K562 treated with DMSO at 1 percent for 24 hours (cell line): ENCODE measurements around the gene WIF1. TPM values are rescaled to one million over a fixed set of nuclear protein-coding genes. Genes with fewer than 3 reads are reported as not detected.

Source experiments
- total RNA-seq: library from RNA; unstranded; fragments of 300-600 nt; gene quantifications from 2 replicates; pipeline ENCODE4 v1.2.3, GENCODE V29; 2022; ENCODE audit warnings: low read depth; ENCODE audit not compliant: insufficient read depth

WIF1 gene, protein sequence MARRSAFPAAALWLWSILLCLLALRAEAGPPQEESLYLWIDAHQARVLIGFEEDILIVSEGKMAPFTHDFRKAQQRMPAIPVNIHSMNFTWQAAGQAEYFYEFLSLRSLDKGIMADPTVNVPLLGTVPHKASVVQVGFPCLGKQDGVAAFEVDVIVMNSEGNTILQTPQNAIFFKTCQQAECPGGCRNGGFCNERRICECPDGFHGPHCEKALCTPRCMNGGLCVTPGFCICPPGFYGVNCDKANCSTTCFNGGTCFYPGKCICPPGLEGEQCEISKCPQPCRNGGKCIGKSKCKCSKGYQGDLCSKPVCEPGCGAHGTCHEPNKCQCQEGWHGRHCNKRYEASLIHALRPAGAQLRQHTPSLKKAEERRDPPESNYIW
- total RNA-seq, result not detected in 2 replicates

DNA sequence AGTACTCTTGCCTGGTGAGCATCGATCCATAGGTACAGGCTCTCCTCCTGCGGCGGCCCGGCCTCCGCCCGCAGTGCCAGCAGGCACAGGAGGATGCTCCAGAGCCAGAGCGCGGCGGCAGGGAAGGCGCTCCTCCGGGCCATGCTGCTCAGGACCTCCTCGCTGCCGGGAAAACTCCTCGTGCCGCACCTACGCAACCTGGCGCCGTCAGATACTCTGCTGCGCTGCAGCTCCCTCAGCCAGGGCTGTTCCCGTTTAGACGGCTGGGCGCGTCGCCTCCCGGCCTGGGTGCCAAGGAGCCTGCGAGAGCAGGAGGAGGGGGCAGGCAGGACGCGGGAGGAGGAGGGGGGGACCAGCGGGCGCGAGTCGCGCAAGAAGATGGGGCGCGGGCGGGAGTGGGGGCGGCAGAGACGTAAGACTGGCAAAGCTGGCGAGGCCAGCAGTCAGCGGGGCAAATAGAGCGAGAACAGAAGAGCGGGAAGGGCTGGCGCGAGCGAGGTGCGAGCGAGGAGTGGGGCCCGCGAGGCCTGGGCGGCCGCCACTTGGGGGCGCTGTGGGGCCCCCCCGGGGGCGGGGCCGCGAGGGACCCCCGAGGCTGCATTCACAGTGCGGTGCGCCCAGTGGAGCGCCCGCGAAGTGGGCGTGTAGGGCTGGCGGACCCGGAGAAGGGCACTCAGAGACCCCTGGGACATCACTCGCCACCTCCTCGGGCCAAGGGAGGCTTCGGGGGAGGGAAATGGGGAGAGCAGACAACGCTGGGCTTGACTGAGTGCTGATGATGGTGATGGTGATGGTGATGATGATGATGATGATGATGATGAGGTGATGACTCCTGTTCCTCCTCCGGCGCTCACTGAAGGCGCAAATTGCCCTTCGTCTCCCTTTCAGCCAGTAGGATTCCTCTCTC is at the start of gene WIF1:
Gene WIF1 (minus strand): TSS at position 257 of the 907 bp plus-strand sequence. CDS start 114 bp downstream, at position 143.

DNA sequence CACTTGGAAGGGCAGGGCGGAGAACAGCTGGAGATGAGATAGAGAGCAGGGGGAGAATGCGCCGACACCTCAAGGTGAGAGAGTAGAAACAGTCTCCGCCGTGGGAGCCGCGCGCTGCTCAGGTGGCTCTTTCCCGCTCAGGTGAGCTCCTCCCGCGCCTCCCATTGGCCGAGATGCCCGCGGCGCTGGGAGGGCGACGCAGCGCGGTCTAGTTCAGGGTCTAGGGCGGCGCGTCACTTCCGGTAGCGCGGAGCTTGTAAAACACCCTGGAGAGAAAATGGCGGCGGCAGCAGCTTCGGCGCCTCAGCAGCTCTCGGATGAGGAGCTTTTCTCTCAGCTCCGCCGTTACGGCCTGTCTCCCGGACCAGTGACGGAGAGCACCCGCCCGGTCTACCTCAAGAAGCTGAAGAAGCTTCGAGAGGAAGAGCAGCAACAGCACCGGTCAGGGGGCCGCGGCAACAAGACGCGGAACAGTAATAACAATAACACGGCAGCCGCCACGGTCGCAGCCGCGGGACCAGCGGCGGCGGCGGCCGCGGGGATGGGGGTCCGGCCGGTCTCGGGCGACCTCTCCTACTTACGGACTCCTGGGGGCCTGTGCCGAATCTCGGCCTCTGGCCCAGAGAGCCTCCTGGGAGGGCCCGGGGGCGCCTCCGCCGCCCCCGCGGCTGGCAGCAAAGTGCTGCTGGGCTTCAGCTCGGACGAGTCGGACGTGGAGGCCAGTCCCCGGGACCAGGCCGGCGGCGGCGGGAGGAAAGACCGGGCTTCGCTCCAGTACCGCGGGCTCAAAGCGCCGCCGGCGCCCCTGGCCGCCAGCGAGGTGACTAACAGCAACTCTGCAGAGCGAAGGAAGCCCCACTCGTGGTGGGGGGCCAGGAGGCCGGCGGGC is 48.5 kb upstream of the WIF1 start, which contains the start of gene LEMD3:
Gene LEMD3 (plus strand): TSS at position 264 of the 889 bp plus-strand sequence. CDS start 14 bp downstream, at position 278.

Other genes starting within 250 kb of the WIF1 start
- 15.7 and 19.1 TPM in 2 replicates for gene LEMD3, start 48.3 kb upstream of the WIF1 start, total RNA-seq
- gene MSRB3, start 157.4 kb upstream of the WIF1 start, total RNA-seq, result not detected in 2 replicates